ENCODE results near the gene CACNB3. TPM values are rescaled to one million over a fixed set of nuclear protein-coding genes. Genes with fewer than 3 reads are reported as not detected.

Gene CACNB3
- total RNA-seq, 4 donors from 2014 or later, result 6.8 to 18.1 (median 8.5) TPM

DNA sequence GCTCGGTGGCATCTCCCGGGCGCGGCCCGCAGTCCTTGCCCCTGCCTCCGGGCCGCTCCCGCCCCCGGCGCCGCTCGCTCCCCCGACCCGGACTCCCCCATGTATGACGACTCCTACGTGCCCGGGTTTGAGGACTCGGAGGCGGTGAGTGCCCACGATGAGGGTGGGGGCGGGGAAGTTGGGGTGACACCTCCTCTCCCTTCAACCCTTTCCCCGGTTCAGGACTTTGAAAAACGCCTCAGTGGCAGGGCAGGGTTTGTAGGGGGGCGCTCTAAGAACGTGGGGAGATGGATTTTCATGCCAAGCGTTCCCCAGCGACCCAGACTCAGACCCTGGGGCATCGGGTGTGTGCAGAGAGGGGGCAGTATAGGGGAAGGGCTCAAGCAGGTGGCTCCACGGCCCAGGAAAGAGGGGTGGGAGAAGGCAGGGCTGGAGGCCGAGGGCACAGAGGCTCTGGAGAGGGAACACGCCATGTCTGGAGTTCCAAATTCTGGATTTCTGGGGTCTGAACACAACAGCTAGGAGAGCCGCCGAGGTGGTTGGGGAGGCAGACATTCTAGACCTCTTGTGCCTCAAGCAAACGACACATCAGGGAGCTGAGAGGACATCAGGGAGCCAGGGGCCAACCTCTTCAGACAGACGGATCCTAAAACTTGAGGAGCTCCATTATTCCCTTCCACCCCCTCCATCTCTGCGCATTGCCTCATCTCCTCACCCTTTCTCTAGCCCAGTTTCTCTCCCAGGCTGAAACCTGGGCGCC, 715 bp downstream of the CACNB3 start:
- ATAC-seq (ENCODE audit: low FRiP score), result no peak
- no peak for DNase-seq (ENCODE audit: low spot score)
- TF ChIP-seq, protein P1, sequence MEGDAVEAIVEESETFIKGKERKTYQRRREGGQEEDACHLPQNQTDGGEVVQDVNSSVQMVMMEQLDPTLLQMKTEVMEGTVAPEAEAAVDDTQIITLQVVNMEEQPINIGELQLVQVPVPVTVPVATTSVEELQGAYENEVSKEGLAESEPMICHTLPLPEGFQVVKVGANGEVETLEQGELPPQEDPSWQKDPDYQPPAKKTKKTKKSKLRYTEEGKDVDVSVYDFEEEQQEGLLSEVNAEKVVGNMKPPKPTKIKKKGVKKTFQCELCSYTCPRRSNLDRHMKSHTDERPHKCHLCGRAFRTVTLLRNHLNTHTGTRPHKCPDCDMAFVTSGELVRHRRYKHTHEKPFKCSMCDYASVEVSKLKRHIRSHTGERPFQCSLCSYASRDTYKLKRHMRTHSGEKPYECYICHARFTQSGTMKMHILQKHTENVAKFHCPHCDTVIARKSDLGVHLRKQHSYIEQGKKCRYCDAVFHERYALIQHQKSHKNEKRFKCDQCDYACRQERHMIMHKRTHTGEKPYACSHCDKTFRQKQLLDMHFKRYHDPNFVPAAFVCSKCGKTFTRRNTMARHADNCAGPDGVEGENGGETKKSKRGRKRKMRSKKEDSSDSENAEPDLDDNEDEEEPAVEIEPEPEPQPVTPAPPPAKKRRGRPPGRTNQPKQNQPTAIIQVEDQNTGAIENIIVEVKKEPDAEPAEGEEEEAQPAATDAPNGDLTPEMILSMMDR (IDR thresholded peaks at IDR 0.05), result no peak

DNA sequence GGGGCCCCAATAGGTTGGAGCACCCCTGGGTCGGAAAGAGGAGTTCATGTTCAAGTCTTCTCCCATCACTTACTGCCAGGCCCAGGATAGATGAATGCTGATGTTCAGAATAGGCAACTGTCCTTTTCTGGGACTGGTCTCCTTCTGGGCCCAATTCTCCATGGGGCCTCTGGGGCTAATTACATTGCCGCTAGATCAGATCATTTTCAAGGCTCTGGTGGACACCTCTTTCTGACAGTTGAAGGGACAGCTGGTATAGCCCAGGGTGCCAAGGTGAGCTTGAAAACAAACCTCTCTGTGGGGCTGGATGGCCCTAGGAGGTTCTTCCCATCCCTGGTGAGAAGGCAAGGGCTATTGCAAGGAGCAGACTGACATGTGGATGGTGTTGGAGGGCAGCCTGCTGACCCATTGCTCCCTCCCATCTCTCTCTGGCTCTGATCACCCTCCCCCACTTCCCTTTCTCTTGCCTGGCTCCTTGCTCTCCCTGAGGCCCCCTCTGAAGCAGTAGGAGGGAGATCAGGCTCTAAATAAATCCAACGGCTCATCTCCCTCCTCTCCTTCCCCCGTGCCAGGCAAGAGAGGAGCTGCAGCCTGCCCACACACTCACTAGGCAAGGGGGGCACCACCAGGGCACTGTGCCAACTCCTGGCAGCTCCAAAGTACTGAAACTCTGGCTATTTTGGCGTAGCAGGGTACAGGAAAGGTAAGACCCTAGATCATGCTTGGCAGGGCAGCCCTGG, 1.9 kb downstream of the CACNB3 start:
- ATAC-seq (ENCODE audit: low FRiP score) (no peak), DNase-seq (ENCODE audit: low spot score) (no peak)
- TF ChIP-seq, protein P1 (IDR thresholded peaks at IDR 0.05), result no peak

- ATAC-seq (ENCODE audit: low FRiP score) (no peak), DNase-seq (ENCODE audit: low spot score) (no peak)
- TF ChIP-seq, protein P1 (IDR thresholded peaks at IDR 0.05), result no peak
Observed at GRCh38 chr12:48822139-48822538, 3.8 kb downstream of the CACNB3 start.

DNA sequence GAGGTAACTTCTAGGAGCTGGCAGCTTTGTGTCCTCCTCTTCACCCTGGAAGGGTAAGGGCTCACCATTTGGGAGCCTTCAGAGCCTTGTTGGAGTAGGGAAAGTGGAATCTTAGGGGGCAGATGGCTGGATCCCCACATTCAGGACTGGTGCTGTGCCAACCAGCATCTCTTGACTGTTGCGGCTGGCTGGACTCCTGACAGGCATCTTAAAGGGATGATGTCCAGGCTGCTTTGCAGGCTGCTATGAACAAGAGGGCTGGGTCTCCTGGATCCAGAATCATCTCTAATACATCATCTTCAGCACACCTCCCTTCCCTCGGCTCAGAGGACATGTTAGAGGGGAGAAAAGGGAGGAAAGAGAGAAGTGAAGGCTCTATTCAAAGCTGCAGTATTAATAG, 4.4 kb downstream of the CACNB3 start:
- DNase-seq (ENCODE audit: low spot score), result no peak
- ATAC-seq (ENCODE audit: low FRiP score), result no peak
- TF ChIP-seq, protein P1 (IDR thresholded peaks at IDR 0.05), result no peak

DNA sequence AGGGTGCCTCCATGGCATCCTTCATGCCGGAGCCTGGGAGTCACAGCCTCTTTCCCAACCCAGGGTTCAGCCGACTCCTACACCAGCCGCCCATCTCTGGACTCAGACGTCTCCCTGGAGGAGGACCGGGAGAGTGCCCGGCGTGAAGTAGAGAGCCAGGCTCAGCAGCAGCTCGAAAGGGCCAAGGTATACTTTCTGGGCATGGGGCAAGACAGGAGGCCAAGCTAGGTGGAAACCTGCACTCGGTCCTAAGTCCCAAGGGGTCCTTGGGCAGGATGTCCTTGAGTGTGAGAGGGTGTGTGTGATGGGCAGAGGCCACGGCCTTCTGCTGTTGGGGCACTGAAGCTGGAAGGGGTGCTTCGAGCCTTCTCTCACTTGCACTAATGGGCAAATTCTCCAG, 5.0 kb downstream of the CACNB3 start:
- TF ChIP-seq, protein P1 (IDR thresholded peaks at IDR 0.05), result no peak
- ATAC-seq (ENCODE audit: low FRiP score), result no peak

GRCh38 chr12:48824112-48824511, 5.8 kb downstream of the CACNB3 start:
- ATAC-seq (ENCODE audit: low FRiP score) (no peak), DNase-seq (ENCODE audit: low spot score) (no peak)
- TF ChIP-seq, protein P1 (IDR thresholded peaks at IDR 0.05), result no peak

More for the DNA sequence above, 5.0 kb downstream of the CACNB3 start:
- DNase-seq (ENCODE audit: low spot score), result no peak
